Measurements from ENCODE around the gene HDAC3.

The HDAC3 gene

DNA sequence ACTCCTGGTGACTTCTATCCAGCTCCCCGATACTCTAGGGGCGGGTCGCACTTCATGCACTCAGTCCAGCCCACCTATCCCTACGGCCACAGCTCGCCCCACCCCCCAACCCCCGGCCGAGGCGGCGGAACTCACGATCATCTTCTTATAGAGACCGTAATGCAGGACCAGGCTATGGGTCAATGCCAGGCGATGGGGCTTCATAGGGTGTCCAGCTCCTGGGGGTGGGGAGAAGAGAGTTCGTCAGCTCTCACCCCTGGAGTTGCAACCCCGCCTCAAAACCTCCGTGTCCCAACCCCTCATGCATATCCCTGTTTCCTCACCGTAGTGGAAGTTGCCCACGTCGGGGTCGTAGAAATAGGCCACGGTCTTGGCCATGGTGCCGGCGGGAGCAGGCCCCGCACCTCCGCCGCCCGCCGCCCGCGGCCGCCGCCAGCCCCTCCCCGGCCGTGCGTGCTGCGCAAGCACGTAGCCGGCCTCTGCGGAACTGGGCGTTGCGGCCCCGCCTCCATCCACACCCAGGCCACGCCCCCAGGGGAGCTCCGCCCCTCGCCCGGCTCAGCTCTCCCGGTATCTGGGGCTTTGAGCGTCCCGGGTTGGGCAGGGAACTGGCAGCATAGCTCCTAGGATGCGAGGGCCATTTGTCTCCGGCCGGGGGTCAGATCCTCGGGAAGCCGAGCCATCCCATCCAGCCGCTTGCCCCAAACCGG, at the start of gene HDAC3, which contains the start of gene RELL2:
TSS of gene HDAC3 (minus strand) at position 437 of the 710 bp plus-strand sequence. CDS start at position 378, 59 bp downstream.
TSS of gene RELL2 (plus strand) at position 585 of the 710 bp plus-strand sequence. CDS start 1,229 bp downstream, outside the sequence.
- FAIRE-seq, result no peak

DNA sequence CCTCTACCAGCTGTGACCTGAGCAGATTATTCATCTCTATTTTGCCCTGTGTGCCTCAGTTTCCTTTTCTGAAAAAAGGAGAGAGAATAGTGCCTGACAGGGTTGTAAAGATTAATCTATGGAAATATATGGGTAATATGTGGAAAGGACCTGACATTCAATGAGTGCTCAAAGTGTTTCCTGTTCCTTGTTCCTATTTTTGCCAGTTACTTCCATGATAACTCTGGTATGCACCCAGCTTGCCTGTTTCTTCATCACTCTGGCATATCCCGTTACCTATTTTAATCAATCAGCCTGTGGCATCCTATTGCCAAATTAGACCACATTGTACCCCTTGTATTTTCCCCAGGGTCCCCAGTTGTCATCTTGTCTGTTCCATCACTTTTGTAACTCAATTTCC, 48.9 kb upstream of the HDAC3 start:
- no peak for FAIRE-seq

DNA sequence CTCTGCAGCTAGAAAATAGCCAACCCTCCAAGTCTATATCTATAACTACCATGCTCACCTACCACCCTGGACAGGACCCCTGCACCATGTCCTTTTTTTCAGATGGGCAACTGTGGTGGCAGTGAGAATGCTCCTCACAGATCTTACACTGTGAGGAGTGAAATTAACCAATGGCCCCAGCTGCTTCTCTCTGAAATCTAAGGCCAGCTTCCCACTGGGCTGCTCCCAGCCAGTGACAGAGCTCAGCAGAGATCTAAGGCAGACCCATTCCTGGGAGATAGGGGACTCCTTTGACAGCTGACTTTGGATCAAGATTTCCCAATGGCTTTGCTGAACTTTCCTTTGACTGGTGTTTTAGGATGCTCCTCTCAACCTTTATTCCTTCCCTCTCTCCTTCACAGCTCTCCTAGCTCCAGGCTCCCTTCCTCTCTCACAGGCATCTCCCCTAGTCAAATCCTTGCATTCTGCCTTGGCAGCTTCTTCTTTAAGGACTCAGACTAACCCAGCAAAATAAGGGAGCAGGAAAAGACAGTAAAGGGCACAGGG, 47.0 kb upstream of the HDAC3 start:
- FAIRE-seq, result no peak

DNA sequence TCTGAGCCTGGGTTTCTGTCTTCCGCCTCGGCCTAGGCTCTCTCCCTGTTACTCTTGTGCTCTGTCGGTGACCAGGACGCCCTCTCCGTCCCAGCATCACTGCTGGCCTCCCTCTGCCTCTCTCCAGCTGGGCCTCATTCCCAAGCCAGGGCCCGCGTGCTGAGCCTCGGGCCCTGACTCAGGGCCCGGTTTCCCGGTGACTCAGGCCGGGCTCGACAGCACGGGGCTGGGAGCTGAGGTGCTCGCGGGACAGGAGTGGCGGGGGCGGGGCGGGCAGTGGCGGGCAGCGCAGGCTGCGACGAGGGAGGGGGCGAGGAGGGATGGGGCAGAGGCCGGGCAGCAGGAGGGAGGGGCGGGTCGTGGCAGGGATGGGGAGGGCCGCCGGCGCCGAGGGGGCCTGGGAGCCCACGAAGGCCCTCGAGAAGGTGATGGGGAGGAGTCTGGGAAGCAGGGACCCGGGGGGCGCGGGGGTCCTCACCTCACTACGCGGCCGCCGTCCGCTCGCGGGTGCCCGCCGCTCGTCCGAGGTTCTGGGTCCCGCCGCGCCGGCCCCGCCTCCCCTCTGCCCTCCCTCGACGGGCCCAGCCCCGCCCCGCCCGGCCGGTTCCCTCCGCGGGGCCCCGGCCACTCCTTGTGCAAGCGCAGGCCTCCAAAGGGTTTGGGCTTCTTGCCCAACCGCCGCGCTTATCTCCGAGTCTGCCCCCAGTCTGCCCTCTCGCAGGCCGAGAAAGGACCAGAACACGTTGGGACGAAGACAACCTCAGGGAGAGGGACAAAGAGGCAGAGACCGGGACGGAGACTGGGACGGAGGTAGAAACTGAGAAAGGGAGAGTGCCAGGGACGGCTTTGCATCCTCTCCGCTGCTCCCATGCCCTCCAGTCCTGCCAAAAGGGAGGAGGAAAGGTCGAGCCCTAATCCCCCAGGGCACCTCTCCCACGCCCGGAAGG, 45.3 kb upstream of the HDAC3 start, which contains the start of gene ARAP3:
TSS of gene ARAP3 (minus strand) at position 536 of the 947 bp plus-strand sequence. CDS start 1,744 bp downstream, outside the sequence.
- FAIRE-seq, result no peak

DNA sequence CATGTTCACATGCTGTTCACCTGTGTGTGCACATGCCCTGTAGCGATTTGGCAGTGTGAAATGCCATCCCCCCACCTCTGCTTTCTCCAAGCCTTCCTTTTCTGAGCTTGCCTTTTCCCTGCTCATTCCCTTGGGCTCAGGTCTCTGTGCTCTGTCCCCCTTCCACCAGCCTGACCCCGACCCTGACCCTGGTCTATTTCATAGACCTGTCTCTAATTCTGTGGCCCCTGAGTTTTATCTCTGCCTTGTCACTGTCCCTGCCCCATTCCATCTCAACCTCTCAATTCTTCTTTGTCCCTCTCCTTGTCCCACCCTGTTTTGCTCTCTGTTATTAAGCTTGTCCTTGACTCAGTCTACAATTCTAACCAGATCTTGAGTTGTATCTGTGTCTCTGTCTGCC, 44.6 kb upstream of the HDAC3 start:
- no peak for FAIRE-seq

DNA sequence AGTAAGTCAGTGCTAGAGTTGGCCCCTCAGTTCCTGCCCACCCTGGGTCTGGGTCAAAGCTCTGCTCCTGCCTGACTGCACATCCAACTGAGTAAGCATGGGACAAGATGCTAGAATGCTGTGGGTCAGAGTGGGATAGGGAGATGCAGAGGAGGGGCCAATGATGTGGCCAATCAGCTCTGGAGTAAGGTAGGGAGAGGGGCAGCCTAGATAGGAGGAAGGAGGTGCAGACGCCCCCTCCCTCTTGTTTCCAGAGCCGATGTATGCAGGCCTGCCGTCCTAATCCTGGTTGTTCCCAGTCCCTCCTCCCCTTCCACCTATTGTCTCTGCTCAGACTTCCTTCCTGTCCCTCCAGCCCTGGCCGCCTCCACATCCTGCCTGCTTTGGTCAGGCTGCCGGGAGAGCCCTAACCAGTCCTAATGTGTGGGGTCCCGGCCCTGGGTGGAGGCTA, 44.1 kb upstream of the HDAC3 start:
- FAIRE-seq, result no peak

DNA sequence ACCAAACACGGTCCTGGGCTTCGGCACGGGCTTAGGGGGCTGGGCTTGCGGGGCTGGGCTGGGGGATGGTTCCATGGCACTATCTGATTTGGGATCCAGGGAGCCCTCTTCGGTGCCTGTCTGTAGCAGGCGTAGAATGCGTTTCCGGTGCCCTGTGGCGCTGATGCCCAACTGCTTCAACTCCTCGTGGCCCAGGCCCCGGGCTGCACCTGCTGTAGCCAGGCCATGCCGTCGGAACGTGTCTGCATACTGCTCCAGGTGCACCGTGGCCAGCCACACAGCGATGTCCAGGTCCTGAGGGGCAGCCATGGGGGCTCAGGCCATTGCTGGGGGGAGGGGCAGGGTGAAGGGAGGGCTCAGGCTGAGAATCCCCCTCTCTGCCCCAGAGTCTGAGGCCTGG, 43.5 kb upstream of the HDAC3 start:
- FAIRE-seq, result no peak

DNA sequence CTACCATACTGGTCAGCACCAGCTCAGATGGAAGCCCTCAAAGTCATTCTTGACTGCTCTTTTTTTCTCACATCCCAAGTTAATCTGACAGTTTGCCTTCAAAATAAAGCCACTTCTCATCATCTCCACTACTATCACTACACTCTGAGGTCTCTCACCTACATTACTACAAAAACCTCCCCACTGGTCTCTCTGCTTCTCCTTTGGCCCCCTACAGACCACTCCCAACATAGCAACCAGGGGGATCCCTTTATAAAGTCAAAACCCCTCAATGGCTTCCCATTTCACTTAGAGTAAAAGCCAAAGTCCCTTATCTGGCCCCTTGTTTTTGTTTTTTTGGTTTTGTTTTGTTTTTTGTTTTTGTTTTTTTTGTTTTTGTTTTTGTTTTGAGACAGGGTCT, 40.8 kb upstream of the HDAC3 start:
- FAIRE-seq, result no peak

DNA sequence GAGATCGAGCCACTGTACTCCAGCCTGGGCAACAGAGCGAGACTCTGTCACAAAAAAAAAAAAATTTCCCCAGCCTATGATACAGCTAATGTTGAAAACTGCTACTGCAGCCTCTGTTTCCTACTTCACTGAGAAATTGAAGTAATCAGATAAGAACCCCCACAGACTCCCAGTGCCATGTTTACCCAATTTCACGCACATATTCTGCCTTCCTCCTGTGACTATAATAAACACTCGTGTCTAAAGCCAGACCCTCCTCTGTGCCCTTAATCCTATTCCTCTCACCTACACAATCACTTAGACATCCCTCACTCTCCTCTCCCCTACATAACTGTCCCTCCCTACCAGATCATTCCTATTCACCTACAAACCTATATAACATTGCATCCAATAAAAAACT, 39.0 kb upstream of the HDAC3 start:
- no peak for FAIRE-seq

DNA sequence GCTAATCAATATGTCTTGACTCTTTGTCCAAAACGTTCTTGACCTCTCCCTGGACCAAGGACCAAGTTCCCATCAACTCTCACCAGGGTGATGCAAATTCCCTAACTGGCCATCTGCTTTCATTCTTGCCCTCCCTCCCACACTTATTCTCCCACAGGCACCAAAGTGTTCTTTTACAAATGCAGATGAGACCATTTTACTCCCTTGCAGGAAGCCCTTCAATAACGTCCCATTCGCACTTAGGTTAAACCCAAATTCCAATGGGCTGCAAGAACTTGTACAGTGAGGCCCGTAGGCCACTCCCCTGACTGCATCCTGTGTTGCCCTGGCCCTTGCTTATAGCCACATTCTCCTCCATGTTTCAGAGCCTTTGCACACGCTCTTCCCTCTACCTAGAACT, 38.1 kb upstream of the HDAC3 start:
- FAIRE-seq, result no peak

DNA sequence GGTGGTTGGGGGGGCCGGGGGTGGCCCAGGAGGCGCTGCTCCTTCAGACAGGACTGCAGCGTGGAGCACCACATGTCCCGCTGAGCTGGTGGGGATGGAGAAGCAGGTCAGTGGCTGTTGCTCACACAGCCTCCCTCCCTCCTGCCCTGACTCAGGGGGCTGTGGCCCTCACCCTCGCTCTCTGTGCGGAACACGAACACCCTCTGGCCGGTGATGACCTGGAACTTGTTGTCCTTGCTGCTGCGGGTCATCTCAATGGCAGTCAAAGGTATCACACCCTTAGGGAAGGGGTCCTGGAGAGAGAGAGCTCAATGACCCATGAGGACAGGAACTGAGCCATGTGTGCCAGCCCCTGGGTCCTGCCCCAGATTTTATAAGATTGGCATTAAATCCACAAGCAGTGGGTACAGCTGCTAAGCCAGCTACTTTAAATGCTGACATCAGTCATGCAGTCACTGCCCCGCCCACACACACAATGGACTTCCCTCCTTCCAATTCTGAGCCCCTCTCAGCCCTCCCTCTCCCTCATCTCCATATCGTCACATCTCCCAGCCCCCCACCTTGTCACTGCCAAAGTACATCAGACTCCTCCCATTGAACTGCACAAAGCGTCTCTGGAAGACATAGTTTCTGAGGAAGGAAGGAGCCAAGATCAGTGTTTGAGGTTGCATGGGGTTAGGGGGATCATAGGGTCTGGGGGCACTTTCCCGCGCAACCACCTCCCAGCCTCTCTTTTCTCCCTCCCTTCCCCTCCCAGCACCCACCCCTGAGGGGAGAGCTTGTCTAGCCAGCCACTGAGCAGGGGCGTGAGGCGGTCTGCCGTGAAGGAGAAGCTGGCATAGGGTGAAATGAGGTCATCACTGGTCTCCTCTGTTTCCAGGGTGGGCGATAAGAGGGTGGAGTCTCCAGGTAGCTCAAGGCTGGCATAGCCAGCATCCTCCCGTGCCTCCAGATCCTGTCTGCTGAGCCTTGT, 36.5 kb upstream of the HDAC3 start:
- FAIRE-seq, result no peak

DNA sequence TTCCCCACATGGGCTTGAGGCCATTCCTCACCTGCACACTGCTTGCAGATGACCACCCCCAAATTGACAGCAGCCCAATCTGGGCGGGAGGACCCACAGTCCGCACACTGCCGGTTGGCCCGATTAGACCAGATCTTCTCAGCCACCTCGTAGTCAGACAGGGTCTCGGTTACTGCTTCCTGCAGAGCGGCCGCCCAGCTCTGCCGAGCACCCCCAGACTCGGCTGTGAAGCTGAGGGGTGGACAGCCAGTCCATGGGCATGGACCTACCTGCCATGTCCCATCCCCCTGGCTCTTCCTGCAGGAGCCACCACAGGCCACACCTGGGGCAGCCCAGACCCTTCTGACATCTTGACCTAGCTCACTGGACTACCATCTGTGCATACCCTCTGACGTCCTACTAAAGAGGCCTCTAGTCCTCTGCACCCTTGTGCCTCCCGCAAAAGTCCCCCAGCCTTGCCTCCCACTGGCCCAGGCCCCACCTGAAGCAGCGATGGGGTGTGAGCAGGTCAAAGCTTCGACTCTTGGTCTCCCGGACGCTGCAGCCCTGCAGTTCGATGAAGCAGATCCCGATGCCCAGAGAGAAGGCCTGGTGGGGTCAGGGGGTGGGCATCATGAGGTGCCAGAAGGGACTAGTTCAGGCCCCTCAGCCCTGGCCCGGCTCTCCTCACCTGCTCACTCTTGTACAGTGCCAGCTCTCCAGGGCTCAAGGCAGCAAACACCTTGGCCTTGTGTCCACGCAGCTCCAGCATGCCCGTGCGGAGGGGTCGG, 35.6 kb upstream of the HDAC3 start:
- no peak for FAIRE-seq

DNA sequence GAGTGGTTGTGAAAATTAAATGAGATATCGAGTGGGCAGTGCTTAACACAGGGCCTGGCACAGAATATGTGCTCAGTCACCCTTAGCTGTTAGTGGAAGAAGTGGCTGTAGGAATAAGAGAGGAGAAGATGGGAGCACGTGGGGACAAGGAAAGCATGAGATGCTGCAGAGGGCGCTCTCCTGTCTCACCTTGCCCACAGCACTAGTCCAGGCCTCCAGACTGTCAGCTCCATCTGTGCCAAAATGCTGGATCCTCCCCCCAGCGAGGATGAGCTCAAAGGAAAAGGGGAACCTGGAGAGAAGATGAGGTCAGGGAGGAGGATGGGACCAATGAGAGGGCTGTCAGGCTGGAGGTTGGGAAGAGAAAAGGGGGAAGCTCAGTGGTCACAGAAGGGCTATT, 32.9 kb upstream of the HDAC3 start:
- no peak for FAIRE-seq

DNA sequence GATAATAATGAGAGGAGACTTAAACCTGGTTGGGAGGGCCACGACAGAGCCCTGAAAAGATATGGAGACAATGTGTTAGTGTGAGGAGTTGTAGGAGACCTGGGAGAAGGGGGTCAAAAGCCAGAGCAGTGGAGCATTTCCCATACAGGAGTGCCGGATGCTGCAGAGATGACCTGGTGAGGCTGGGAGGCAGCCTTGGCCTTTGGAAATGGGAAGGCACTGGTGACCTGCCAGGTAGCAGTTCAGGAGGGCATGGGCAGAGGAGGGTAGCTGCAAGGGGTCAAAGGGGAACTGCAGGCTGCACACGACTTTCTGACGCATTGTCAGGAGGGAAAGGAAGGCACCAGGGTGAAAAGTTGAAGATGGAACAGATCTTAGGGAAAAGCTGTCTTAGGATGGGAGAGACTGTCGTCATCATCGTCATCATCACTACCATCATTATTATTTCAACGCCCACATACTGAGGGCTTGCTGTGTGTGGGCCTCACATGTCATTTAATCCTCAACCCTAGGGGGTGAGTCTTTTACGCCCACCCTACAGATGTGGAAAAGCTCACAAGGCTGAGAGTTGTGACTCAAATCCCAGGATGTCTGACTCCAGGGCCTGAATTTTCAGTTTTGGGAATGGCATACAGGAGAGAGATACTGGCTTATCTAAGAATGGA, 32.1 kb upstream of the HDAC3 start:
- FAIRE-seq, result no peak

DNA sequence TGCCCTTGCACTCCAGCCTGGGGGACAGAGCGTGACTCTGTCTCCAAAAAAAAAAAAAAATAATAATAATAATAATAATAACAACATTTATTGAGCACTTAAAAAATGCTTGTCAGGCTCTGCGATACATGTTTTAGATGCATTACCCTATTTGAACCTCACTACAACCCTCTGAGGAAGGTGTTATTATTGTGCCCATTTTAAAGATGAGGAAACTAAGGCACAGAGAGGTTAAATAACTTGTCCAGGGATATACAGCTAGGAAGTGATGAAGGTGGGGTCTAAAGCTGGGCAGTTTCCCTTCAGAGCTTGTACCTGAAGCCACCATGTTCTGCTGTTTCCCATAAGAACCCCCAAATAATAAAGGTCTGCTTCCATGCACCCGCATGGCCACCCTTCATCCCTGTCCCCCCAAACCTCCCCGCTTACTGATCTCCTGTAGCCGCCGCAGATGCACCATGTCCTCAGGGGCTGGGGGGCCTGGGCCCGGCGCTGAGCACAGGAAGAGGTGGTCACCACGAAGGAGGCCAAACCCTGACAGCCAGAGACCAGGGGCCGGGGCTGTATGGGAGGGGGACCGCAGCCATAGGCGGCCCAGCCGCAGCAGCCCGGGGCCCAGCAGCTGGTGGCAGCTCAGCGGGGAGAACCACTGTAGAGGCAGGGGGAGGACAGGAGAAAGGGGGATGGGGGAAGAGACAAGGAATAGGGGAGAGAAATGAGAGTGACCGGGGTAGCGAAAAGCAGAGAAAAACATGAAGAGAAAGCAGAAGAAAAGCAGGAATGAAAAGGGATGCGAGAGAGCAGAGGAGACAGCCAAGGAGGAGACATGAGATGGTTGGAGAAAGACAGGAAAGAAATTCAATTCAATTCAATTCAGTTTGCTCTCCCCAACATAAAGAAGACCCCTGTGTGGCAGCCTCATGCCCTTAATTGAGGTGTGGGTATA, 29.6 kb upstream of the HDAC3 start:
- no peak for FAIRE-seq

DNA sequence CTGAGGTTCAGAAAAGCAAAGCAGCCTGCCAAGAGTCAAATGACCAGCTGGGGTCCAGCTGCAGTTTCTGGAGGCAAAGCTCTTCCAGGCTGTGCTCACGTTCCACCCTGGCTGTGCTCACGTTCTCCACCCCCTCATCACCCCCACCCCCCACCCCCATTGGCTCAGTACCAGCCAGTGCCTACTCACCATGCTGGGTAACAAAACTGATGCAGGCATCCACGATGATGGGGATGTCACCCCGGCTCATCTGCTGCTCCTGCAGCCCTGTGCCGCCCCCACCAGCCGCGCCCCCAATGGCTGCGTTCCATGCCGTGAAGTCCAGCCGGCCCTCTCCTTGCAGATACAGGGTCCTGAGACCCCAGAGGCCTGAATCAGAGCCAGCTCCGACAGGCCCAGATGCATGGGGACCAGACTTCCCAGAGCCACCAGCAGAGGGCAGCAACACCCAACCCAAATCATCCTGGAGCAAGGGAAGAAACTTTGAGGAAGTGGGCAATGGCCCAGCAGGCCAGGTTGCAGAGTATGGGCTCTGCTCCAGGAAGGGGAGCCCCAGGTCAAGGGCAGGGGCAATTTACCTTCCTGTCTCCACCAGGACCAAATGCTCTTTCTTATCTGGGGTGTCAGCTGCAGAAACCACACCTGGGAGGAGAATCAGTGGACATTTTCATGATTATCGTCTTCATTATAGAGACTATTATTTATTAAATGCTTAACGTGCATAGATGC, 28.2 kb upstream of the HDAC3 start:
- no peak for FAIRE-seq

DNA sequence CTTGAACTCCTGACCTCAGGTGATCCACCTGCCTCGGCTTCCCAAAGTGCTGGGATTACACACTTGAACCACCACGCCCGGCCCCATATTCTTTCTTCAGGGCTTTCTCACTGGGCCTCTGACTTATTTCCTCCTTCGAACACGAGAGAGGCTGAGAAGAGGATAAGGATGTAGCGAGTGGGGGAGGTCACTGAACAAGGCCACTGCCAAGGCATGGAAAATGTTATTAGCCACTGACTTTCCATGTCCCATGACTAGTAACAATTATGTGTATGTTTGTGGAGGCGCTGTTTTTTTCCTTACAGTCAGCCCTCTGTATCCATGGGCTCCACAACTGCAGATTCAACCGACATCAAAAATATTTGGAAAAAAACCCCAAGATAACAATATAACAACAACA, 26.9 kb upstream of the HDAC3 start:
- no peak for FAIRE-seq

DNA sequence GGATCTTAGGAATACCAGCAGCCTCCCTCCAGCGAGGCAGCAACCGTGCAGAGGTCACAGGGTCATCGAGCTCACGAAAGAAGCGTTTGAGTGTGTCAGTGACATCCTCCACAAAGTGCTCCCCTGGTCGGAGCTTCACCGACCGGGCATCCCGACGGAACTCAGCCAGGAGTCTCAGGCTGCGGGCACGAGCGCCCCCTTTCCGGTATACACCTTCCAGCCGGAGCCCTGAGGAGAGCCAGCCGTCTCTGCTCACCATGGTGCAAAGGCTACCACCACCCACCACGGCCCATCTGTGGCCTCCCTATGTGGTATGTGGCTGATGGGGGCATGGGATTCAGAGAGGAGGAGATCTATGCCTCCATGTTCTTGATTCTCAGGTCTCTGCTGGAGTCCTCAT, 25.4 kb upstream of the HDAC3 start:
- no peak for FAIRE-seq
